RWPE1 (cell line): Measurements from ENCODE around the gene PEX11G.
"Not testable (repeated sequence)": the region's sequence is repeated elsewhere in the genome, so short reads cannot be mapped to it uniquely, and the experiment has no call there.

Experiments
- CTCF ChIA-PET: fragments of 350-600 bp; sonication (Branson Sonifier 250); formaldehyde crosslinking; extraction: SDS; loops from one replicate; lab custom pipeline; 2021; lab: Yijun Ruan, JAX
- POLR2A ChIA-PET: fragments of 400-600 bp; formaldehyde crosslinking; extraction: SDS; loops from one replicate; lab custom pipeline; 2020; ENCODE audit warnings: antibody characterized with exemption; ENCODE audit not compliant: low non-redundant PET; lab: Yijun Ruan, JAX
- DNase-seq: peaks from one replicate; pipeline ENCODE4 v3.0.0; 2012; ENCODE audit warnings: low spot score
- H3K27ac ChIP-seq: fragments of 450-650 bp; 2 replicates; pipeline ENCODE4 v1.5.1; 2017
- TF ChIP-seq, protein P1 (sequence below): fragments of 450-650 bp; conservative IDR thresholded peaks from 2 replicates; pipeline ENCODE4 v1.5.1; 2017; ENCODE audit warnings: low read depth, mild to moderate bottlenecking

PEX11G gene

DNA sequence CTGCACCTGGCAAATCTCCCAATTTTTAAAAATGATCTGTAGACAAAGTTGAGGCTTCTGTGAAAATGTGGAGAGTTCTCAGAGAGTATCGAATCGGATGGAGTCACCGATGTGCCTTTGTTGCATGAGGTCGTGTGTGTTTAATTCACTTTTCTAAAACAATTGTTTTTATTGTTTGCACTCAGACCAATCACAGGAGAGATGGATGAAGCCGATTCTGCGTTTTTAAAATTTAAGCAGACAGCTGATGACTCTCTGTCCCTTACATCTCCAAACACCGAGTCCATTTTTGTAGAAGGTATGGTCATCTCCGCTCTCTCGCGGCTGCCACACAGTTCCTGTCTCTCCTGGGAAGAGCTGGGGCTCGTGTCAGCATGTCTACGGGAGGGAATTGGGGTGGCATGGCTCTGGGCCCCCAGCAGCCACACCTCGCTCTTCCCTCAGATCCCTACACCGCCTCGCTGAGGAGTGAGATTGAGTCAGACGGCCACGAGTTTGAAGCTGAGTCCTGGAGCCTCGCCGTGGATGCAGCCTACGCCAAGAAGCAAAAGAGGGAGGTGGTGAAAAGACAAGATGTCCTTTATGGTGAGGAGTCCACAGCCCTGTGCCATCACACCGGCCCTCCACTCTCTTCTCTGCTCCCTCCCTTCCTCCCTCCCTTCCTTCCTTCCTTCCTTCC, 47.2 kb downstream of the PEX11G start:
- ChIA-PET POLR2A (interaction anchor here (0.5 kb wide), 1 partner anchor 109 kb away, joined by 3 read pairs; no protein-coding TSS in a partner anchor), CTCF (interaction anchor here (0.6 to 0.7 kb wide), 2 partner anchors 15 to 469 kb away, joined by 3 read pairs; no protein-coding TSS in a partner anchor)
- TF ChIP-seq, protein P1, sequence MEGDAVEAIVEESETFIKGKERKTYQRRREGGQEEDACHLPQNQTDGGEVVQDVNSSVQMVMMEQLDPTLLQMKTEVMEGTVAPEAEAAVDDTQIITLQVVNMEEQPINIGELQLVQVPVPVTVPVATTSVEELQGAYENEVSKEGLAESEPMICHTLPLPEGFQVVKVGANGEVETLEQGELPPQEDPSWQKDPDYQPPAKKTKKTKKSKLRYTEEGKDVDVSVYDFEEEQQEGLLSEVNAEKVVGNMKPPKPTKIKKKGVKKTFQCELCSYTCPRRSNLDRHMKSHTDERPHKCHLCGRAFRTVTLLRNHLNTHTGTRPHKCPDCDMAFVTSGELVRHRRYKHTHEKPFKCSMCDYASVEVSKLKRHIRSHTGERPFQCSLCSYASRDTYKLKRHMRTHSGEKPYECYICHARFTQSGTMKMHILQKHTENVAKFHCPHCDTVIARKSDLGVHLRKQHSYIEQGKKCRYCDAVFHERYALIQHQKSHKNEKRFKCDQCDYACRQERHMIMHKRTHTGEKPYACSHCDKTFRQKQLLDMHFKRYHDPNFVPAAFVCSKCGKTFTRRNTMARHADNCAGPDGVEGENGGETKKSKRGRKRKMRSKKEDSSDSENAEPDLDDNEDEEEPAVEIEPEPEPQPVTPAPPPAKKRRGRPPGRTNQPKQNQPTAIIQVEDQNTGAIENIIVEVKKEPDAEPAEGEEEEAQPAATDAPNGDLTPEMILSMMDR, result no peak
- DNase-seq, result no peak
- no peak overlapping the region for H3K27ac ChIP-seq

DNA sequence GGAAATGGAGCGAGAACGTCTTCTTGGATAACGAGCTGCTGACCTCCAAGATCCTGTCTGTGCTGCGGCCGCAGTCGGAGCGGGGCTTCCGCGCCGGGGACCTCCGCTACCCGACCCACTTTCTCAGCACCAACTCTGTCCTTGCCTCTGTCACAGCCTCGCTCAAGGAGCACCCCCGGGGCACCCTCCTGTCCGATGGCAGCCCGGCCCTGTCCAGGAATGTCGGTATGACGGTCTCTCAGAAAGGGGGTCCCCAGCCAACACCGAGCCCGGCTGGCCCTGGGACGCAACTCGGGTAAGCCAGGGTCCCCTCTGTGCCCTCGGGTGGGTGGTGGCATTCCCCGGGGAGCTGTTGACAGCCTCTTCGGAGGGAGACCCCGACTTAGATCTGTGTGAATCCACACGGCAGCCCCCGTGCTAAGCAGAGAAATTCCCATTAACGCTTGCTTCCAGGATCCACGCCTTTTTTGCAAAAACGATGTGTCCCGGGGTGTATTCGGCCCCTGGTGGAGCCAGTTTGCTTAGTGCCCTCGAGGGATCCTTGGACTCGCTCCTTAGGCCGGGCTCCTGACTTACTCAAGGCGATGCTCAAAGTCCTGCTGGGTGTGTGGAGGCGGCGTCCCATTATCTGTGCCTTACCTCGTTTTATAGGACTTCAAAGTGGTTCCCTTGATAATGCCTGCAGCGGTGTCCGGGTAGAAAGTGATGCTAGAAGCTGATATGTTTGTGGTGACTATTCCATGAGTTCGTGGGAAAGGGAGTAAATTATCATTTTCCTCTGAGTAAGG, 48.5 kb downstream of the PEX11G start:
- ChIA-PET POLR2A (no interaction called here), CTCF (interaction anchor here (1.0 kb wide), 1 partner anchor 56 kb away, joined by 5 read pairs; a partner anchor contains a TSS)
- no peak overlapping the region for H3K27ac ChIP-seq
- DNase-seq, result no peak
- TF ChIP-seq, protein P1, result no peak

DNA sequence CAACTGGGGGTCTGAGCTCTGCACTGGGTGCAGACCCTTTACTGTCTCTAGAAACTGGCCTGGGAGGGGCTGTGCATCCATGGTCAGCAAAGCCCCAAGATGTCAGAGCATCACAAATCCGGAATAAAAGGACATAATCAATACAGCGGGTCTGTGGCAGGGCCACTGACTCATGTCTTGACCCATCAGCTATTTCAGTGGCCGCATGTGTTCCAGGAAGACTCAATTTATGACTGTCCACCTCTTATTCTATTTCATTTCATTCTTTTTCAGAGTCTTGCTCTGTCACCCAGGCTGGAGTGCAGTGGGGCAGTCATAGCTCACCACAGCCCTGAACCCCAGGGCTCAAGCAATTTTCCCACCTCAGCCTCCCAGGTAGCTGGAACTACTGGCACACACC, 53.2 kb downstream of the PEX11G start:
- TF ChIP-seq, protein P1, result no peak
- ChIA-PET CTCF (interaction anchor here (0.6 kb wide), 1 partner anchor 28 kb away, joined by 3 read pairs; no protein-coding TSS in a partner anchor), POLR2A (no interaction called here)
- DNase-seq, result no peak
- peak overlapping the region; percentile 20 for H3K27ac ChIP-seq

DNA sequence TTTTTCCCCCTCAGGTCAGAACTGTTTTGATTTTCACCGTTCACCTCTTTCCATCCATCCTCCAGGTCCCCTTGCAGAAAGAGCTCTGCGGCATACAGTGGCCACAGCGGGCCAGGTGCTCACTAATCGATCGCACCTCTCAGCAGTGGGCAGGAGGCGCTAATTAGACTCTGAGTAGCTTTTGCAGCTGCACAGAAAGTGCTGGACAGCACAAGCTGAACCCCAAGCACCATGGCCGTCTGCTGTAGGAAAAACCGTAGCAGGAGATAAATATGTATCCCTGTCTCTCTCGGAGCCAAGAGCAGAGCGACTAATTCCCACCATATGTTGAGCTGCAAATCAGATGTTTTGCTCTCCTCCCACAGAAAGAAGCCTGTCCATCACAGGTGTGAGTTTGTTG, 54.4 kb downstream of the PEX11G start:
- no peak for DNase-seq
- POLR2A ChIA-PET, result no interaction called here
- CTCF ChIA-PET, result interaction anchor here (0.6 kb wide), 1 partner anchor 332 kb away, joined by 3 read pairs; no protein-coding TSS in a partner anchor
- H3K27ac ChIP-seq, result 0 out of 2 replicates have a peak overlapping the region, but pooled peaks have one; percentile 24
- TF ChIP-seq, protein P1, result no peak

DNA sequence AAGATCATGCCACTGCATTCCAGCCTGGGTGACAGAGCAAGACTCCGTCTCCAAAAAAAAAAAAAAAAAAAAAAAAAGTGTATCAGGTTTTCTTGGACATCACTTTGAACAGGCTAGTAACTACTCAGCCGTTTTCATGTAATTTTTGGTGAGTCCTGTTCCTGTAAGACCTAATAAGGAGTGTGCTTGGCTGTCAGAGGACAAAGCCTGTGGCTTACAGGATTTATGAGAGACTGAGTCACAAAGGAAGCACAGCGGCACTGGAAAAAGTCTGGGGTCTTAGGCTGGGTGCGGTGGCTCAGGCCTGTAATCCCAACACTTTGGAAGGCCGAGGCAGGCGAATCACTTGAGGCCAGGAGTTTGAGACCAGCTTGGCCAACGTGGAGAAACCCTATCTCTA, 55.4 kb downstream of the PEX11G start:
- peak overlapping the region; percentile 24; the same call in 1 of the 2 replicates for H3K27ac ChIP-seq
- CTCF ChIA-PET, DNase-seq, POLR2A ChIA-PET: not testable (repeated sequence)

DNA sequence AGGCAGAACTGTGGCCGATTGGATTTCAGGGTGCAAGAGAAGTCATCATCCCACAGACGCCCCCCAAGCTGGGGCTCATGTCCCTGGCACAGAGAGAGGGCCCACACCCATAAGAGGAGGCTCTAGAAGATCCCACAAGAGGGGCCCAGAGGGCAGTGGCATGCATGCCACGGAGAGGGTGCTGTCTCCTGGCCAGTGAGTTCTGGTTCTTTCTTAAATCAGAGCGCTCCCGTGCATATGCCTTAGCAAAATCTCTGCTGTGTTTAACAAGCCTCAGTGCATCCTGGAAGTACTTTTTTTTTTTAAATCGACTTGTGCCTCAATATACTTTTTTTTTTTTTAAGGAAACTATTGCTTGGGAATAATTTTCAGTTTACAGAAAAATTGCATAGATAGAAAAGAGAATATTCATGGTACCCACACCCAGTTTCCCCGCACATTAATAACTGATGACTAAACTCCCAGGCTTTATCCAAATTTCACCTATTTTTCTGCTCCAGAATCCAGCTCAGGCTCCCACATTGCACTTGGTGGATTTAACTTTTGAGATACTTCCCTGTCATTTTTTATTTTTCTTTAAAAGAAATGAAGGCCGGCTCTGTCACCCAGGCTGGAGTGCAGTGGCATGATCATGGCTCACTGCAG, 59.1 kb downstream of the PEX11G start:
- ChIA-PET CTCF (interaction anchor here (0.5 to 0.6 kb wide), 2 partner anchors 13 to 460 kb away, joined by 3 to 5 read pairs; no protein-coding TSS in a partner anchor), POLR2A (no interaction called here)
- TF ChIP-seq, protein P1, result no peak
- no peak for DNase-seq
- H3K27ac ChIP-seq, result peak overlapping the region; percentile 43
